Measurements from ENCODE around the gene RUNX1.

Gene RUNX1

GRCh38 chr21:35059742-35060141, 10.6 kb upstream of the RUNX1 start:
- DNase-seq (ENCODE audit: low read depth in 3 of 3) = no peak

GRCh38 chr21:35058058-35058457, 9.0 kb upstream of the RUNX1 start:
- no peak for DNase-seq (ENCODE audit: low read depth in 3 of 3)

- no peak for DNase-seq (ENCODE audit: low read depth in 3 of 3)
Observed at GRCh38 chr21:35057428-35057827, 8.3 kb upstream of the RUNX1 start.

- DNase-seq (ENCODE audit: low read depth in 3 of 3) = no peak
Observed at GRCh38 chr21:35053356-35054096, 4.4 kb upstream of the RUNX1 start.

DNA sequence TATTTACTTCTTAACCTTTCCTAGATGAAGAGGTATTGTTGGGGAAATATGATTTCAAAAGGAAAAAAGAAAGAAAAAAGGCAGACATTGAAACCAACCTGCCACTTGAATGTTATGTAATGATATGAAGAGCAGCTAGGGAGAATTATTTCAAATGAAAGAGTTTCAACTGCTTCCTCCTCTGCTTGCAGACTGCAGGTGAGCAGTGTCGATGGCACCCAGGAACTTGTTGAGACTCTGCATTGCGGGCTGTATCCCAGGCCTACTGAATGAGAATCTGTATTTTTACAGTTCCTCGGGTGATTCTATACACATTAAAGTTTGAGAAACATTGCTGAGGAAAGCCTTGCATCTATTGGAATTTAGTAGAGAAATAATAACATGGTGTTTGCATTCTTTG, 3.7 kb upstream of the RUNX1 start:
- DNase-seq (ENCODE audit: low read depth in 3 of 3) = no peak

DNA sequence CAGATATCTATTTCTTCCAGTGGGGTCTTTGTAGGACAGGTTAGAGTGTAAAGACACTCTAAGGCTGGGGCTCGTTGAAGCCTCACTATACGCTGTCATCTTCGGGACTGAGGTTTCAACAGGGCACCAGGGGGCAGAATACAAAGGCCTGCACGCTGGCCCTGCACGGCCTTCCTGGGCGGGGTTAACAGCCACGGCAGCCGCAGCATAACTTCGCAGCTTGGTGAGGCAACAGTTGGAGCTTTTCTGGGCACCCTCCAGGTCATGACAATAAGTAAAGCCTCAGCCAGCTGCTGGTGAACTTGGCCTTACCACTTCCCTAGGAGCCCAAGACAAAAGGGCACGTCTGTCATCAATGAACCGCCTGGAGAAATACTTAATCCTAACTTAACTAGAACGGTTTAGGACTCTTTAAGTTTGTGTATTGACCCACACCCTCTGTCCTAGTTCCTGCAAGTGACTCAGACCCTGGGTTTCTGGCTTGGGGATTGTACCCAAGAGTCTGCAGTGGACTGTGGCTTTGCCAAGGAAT, 2.3 kb upstream of the RUNX1 start:
- peak in 2 of 3 experiments; percentile 69 to 78 for DNase-seq (ENCODE audit: low read depth in 3 of 3)

- DNase-seq (ENCODE audit: low read depth in 3 of 3) = no peak
Observed at GRCh38 chr21:35050348-35051286, 1.5 kb upstream of the RUNX1 start.

GRCh38 chr21:35048183-35048601, 910 bp downstream of the RUNX1 start:
- no peak for DNase-seq (ENCODE audit: low read depth in 3 of 3)

- DNase-seq (ENCODE audit: low read depth in 3 of 3) = no peak
Observed at GRCh38 chr21:35046880-35047229, 2.2 kb downstream of the RUNX1 start.

- DNase-seq (ENCODE audit: low read depth in 3 of 3) = no peak
Observed at GRCh38 chr21:35046263-35046624, 2.9 kb downstream of the RUNX1 start.

- DNase-seq (ENCODE audit: low read depth in 3 of 3) = no peak
Observed at GRCh38 chr21:35045542-35046262, 3.4 kb downstream of the RUNX1 start.

DNA sequence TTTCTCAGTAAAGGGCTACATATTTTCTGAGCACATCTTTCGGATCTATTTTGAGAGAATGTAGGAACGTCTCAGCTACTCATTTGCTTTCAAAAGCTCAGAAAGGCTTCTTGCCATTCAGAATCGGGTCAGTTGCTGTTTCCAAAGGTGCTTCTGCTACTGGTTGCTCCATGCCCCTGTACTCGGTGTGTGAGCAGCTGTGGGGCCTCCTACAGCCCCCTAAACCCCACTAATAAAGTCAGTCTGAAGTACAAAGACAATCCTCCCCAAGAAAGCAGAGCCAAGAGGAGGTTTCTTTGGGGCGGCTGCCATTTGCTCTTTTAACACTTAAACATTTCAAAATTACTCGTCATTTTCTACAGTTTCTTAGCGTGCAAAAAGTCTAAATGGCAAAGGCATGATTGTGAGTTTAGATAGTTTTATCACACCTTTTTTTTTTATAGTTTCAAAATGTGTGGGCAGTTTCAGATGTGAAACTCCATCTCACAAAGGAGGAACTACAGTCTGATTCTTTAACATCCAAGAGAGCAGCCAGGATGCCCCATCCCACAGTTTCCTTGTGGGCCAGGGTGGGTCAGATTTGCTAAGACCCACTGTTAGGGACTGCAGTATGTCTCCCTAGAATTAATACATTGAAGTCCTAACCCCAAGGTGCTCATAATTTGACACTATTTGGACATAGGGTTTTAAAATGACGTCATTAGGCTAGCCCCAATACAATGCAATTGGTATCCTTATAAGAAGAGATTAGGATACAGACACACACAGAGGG, 4.1 kb downstream of the RUNX1 start:
- DNase-seq (ENCODE audit: low read depth in 3 of 3) = no peak

DNA sequence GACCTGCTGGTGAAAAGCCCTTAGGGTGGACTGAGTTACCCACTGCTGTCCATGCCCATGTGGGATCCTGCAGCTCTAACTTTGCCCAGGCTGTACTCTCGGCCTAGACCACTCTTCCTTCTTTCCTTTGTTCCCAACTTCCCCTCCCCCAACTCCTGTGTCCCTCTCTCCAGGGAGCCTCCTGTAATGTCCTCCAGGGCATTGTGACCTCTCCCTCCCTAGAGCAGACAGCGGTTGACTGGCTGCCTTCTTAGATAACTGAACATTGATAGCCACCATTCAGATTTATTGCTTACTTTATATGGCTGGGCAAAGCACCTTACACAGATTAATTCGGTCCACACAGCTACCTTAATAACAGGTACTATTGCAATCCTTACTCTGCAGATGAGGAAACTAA, 5.0 kb downstream of the RUNX1 start:
- no peak for DNase-seq (ENCODE audit: low read depth in 3 of 3)

GRCh38 chr21:35043549-35043948, 5.6 kb downstream of the RUNX1 start:
- DNase-seq (ENCODE audit: low read depth in 3 of 3) = no peak

- DNase-seq (ENCODE audit: low read depth in 3 of 3) = no peak
Observed at GRCh38 chr21:35042836-35043235, 6.3 kb downstream of the RUNX1 start.

- no peak for DNase-seq (ENCODE audit: low read depth in 3 of 3)
Observed at GRCh38 chr21:35041881-35042280, 7.2 kb downstream of the RUNX1 start.

DNA sequence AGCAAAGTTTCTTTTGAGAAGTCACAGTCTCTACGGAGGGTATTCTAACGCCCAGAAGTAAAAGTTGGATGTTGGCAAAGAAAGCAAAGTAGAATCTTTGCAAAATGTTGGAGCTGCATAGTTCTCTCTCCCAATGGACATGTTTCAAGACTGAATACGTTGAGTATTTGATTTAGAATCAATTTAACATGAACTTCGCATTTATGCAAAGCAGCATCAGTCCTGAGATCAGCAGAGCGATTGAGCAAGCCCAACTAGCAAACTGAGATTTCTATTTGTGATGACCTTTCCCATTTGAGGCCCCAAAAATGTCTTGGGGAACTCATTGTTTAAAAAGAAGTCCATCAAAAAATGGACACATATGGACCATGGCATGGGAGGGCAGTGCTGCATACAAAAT, 8.0 kb downstream of the RUNX1 start:
- no peak for DNase-seq (ENCODE audit: low read depth in 3 of 3)

DNA sequence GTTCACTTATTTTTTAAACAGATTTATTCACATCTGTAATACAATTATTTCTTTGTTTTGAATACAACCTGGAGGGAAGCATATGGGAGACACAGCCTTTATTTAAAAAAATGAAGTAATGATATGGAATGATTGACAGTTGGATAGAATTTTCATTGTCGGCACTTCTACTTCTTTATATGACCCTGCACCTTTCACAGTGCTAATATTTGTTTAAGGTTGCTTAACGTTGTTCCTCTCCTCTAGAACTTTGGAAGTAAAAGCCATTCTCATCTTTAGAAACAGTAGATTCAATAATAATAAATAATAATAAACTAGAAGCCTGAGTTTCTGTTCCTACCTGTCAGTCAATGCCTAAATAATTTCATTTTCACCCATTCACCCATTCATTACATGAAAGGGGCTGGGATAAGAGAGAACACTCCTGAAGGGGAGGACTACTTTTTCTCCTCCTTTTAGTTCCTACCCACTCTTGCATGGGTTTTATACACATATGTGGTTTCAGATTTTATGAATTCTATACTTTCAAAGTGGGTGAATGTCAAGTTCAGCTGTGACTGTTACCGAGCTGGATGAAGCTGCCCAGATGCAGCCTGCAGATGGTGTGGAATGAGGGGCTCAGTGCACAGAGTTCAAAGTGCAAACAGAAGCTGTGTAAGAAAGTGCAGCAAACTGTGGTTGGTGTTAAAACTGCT, 9.4 kb downstream of the RUNX1 start:
- no peak for DNase-seq (ENCODE audit: low read depth in 3 of 3)

- no peak for DNase-seq (ENCODE audit: low read depth in 3 of 3)
Observed at GRCh38 chr21:35038772-35039319, 10.3 kb downstream of the RUNX1 start.

DNA sequence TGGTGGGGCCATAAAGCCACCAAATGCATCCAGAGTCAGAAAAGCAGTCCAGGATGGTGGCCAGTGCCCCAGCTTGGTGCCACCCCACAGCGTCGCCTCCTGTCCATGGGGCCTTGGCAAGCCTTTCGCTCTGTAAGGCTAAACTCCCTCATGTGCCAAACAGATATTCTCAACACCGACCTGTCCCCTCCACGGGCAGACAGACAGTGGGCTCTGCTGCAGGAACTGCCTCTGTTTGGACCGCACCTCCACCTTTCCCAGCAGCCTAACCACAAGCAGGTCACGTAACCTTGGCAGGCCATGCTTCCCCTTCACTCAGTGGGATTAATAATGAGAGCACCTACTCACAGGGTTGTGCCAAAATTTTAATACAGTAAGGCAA, 11.7 kb downstream of the RUNX1 start:
- DNase-seq (ENCODE audit: low read depth in 3 of 3) = no peak

All from stimulated activated CD4-positive, alpha-beta T cell treated with anti-CD3 and anti-CD28 coated beads, TNF-alpha, amount 100 ng/mL, for 4 hours (primary cell).